Posterior vena cava (tissue), 2 donors: Measurements from ENCODE around the gene SLC45A1. TPM values are rescaled to one million over a fixed set of nuclear protein-coding genes. Genes with fewer than 3 reads are reported as not detected.
A peak's percentile ranks its signal among the peaks of the same experiment; 100 is the strongest.

Experiments used
- DNase-seq: peaks from one replicate; pipeline ENCODE4 v3.0.0-alpha.2; 2020; ENCODE audit warnings: low spot score
- intact Hi-C, 2 donors: fragments of 100-400 bp; cut with DNase I; formaldehyde crosslinking; loops; one replicate each; pipeline versions ENCODE4 v1.14.1 to v1.14.2; 2022 to 2023
- total RNA-seq, 2 donors: library from RNA; stranded (reverse); fragmentation: NEBNext Ultra II Directional; extraction: Animal tissue kit (Norgen Biotek cat#: 25700); gene quantifications; one replicate each; pipeline ENCODE4 v1.2.1, GENCODE V29; 2021
- donor health status: DM: yes; HTN: yes; CAD: no.
- donor health status: DM: yes; HTN: yes; CAD: no.

Gene SLC45A1
- total RNA-seq, 2 donors from 2014 or later, result 3.6 to 5.6 TPM

- intact Hi-C loops, result loop anchor here (5.0 to 10.0 kb wide), 2 partner anchors 333 to 366 kb away; no protein-coding TSS in a partner anchor
- no peak for DNase-seq
These were observed 30.3 kb downstream of the SLC45A1 start for GRCh38 chr1:8348047-8348776.

GRCh38 chr1:8348777-8349472 lies 31.0 kb downstream of the SLC45A1 start:
- DNase-seq, result peak; percentile 91
- intact Hi-C loops, result loop anchor here (5.0 to 10.0 kb wide), 2 partner anchors 334 to 367 kb away; no protein-coding TSS in a partner anchor

GRCh38 chr1:8349473-8349865 lies 31.6 kb downstream of the SLC45A1 start:
- no peak for DNase-seq
- intact Hi-C loops, result loop anchor here (5.0 to 10.0 kb wide), 2 partner anchors 335 to 367 kb away; no protein-coding TSS in a partner anchor

- intact Hi-C loops, result loop anchor here (5.0 to 10.0 kb wide), 2 partner anchors 335 to 368 kb away; no protein-coding TSS in a partner anchor
- DNase-seq, result no peak
These were observed 32.0 kb downstream of the SLC45A1 start for GRCh38 chr1:8349961-8350360.

GRCh38 chr1:8350914-8351684 lies 33.2 kb downstream of the SLC45A1 start:
- intact Hi-C loops, result no loop called here
- DNase-seq, result no peak

GRCh38 chr1:8351693-8352470 lies 34.0 kb downstream of the SLC45A1 start:
- intact Hi-C loops, result no loop called here
- DNase-seq, result no peak

- intact Hi-C loops, result no loop called here
- DNase-seq, result no peak
These were observed 34.5 kb downstream of the SLC45A1 start for GRCh38 chr1:8352471-8352845.

- no peak for DNase-seq
- intact Hi-C loops, result no loop called here
These were observed 35.2 kb downstream of the SLC45A1 start for GRCh38 chr1:8352886-8353785.

- DNase-seq, result no peak
- intact Hi-C loops, result no loop called here
These were observed 36.1 kb downstream of the SLC45A1 start for GRCh38 chr1:8354038-8354437.

GRCh38 chr1:8355439-8356255 lies 37.7 kb downstream of the SLC45A1 start:
- DNase-seq, result no peak
- intact Hi-C loops, result no loop called here

- no peak for DNase-seq
- intact Hi-C loops, result no loop called here
These were observed 38.6 kb downstream of the SLC45A1 start for GRCh38 chr1:8356256-8357209.

GRCh38 chr1:8357329-8358101 lies 39.6 kb downstream of the SLC45A1 start:
- intact Hi-C loops, result no loop called here
- DNase-seq, result no peak

GRCh38 chr1:8358241-8358896 lies 40.5 kb downstream of the SLC45A1 start:
- no peak for DNase-seq
- intact Hi-C loops, result no loop called here

- intact Hi-C loops, result no loop called here
- DNase-seq, result no peak
These were observed 41.1 kb downstream of the SLC45A1 start for GRCh38 chr1:8358897-8359616.
